RWPE1 (cell line): ENCODE data around the gene ABCA9.
"Not testable (repeated sequence)": the region's sequence is repeated elsewhere in the genome, so short reads cannot be mapped to it uniquely, and the experiment has no call there.

Experiments
- CTCF ChIA-PET: fragments of 350-600 bp; sonication (Branson Sonifier 250); formaldehyde crosslinking; extraction: SDS; loops from one replicate; lab custom pipeline; 2021; lab: Yijun Ruan, JAX
- POLR2A ChIA-PET: fragments of 400-600 bp; formaldehyde crosslinking; extraction: SDS; loops from one replicate; lab custom pipeline; 2020; ENCODE audit warnings: antibody characterized with exemption; ENCODE audit not compliant: low non-redundant PET; lab: Yijun Ruan, JAX
- DNase-seq: peaks from one replicate; pipeline ENCODE4 v3.0.0; 2012; ENCODE audit warnings: low spot score
- H3K27ac ChIP-seq: fragments of 450-650 bp; 2 replicates; pipeline ENCODE4 v1.5.1; 2017
- CTCF ChIP-seq: fragments of 450-650 bp; conservative IDR thresholded peaks from 2 replicates; pipeline ENCODE4 v1.5.1; 2017; ENCODE audit warnings: low read depth, mild to moderate bottlenecking

Gene ABCA9

GRCh38 chr17:68944435-68945035 is 116.2 kb downstream of the ABCA9 start:
- POLR2A ChIA-PET: no interaction called here
- TF ChIP-seq CTCF: no peak
- no peak for DNase-seq
- H3K27ac ChIP-seq: no peak overlapping the region
- CTCF ChIA-PET: interaction anchor here (0.6 kb wide), 1 partner anchor 9 kb away, joined by 4 read pairs; no protein-coding TSS in a partner anchor

DNA sequence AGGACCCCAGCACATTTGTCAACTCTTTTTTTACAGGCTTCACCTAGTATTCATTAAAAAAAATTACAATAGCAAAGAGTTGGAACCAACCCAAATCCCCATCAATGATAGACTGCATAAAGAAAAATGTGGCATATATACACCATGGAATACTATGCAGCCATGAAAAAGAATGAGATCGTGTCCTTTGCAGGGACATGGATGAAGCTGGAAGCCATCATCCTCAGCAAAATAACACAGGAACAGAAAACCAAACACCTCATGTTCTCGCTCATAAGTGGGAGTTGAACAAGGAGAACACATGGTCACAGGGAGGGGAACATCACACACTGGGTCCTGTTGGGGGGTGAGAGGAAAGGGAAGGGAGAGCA is 116.9 kb downstream of the ABCA9 start:
- H3K27ac ChIP-seq, POLR2A ChIA-PET, CTCF ChIA-PET, DNase-seq: not testable (repeated sequence)

GRCh38 chr17:68943123-68943811 is 117.5 kb downstream of the ABCA9 start:
- H3K27ac ChIP-seq: no peak overlapping the region
- ChIA-PET POLR2A (no interaction called here), CTCF (no interaction called here)
- no peak for TF ChIP-seq CTCF
- no peak for DNase-seq

- DNase-seq: no peak
- no peak overlapping the region for H3K27ac ChIP-seq
- CTCF ChIA-PET: interaction anchor here (0.5 kb wide), 1 partner anchor 318 kb away, joined by 4 read pairs; no protein-coding TSS in a partner anchor
- POLR2A ChIA-PET: no interaction called here
- no peak for TF ChIP-seq CTCF
Measured at GRCh38 chr17:68942389-68942788, 118.3 kb downstream of the ABCA9 start.

- no peak for DNase-seq
- CTCF ChIA-PET: interaction anchor here (0.5 kb wide), 1 partner anchor 319 kb away, joined by 4 read pairs; no protein-coding TSS in a partner anchor
- H3K27ac ChIP-seq: no peak overlapping the region
- TF ChIP-seq CTCF: no peak
- POLR2A ChIA-PET: no interaction called here
Measured at GRCh38 chr17:68941761-68942160, 119.0 kb downstream of the ABCA9 start.

DNA sequence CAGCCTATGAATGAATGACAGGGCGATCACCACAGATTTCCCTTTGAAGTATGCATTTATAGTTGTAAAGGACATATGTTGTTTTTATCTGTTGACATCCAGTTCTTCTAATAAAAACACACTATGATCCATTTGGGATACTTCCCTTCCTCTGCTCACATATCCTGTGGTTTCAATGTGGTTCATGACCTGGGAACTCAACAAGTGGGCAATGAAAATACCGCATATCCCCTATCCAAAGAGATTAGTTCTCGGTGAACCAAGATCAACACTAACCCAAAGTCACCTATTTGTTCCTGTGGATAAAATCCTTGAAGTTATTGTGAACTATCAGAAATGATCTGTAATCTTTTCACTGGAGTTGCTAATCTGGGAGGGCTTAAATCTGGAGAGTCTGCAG is 121.5 kb downstream of the ABCA9 start:
- no peak for TF ChIP-seq CTCF

More for the DNA sequence above, 121.5 kb downstream of the ABCA9 start:
- no peak overlapping the region for H3K27ac ChIP-seq
- CTCF ChIA-PET: interaction anchor here (0.6 kb wide), 1 partner anchor 309 kb away, joined by 4 read pairs; no protein-coding TSS in a partner anchor
- POLR2A ChIA-PET: no interaction called here
- no peak for DNase-seq
